ENCODE results near the gene KRT32. TPM values are rescaled to one million over a fixed set of nuclear protein-coding genes. Genes with fewer than 3 reads are reported as not detected.

Gene KRT32
- total RNA-seq, 4 donors from 2014 or later = 0.61 to 12.8 (median 4.6) TPM

GRCh38 chr17:41494524-41494923 is 27.3 kb upstream of the KRT32 start:
- intact Hi-C loops (cut with DNase I) = no loop called here
- peaks cover 0 to 5% (median 0%) of the 10 kb centered on the region in 4 donors for H3K27me3 ChIP-seq
- H3K4me1 ChIP-seq = peaks cover 4 to 79% (median 38%) of the 10 kb centered on the region in 3 donors
- no peaks in the 10 kb centered on the region for H3K9me3 ChIP-seq
- WGBS, 2 donors = 14% methylated on average over 1 of the region's 2 CpGs; no CpG with 5 or more reads in 1 of the 2 donors
- no peaks in the 10 kb centered on the region for H3K36me3 ChIP-seq
- H3K27ac ChIP-seq = peak overlapping the region in 1 of 4 donors; percentile 9
- no peak overlapping the region for H3K4me3 ChIP-seq
- DNase-seq = no peak
- TF ChIP-seq POLR2A (IDR thresholded peaks at IDR 0.05) (no peak), CTCF (IDR thresholded peaks at IDR 0.05) (no peak)

GRCh38 chr17:41492771-41493170 is 25.6 kb upstream of the KRT32 start:
- Histone ChIP-seq H3K9me3 (no peaks in the 10 kb centered on the region), H3K4me1 (peaks cover 4 to 62% (median 28%) of the 10 kb centered on the region in 3 donors), H3K4me3 (no peak overlapping the region), H3K27ac (no peak overlapping the region), H3K27me3 (no peaks in the 10 kb centered on the region), H3K36me3 (no peaks in the 10 kb centered on the region)
- WGBS, 2 donors = 35 to 64% methylated on average over 3 to 4 of the region's 4 CpGs
- TF ChIP-seq CTCF (IDR thresholded peaks at IDR 0.05) (no peak), POLR2A (IDR thresholded peaks at IDR 0.05) (no peak)
- no peak for DNase-seq
- intact Hi-C loops (cut with DNase I) = no loop called here

- intact Hi-C loops (cut with DNase I) = no loop called here
- no peak overlapping the region for H3K27ac ChIP-seq
- WGBS, 2 donors = 31 to 80% methylated on average over 1 to 3 of the region's 6 CpGs
- H3K4me3 ChIP-seq = no peak overlapping the region
- peaks cover 4 to 58% (median 25%) of the 10 kb centered on the region in 3 donors for H3K4me1 ChIP-seq
- no peak for DNase-seq
- H3K27me3 ChIP-seq = no peaks in the 10 kb centered on the region
- no peaks in the 10 kb centered on the region for H3K36me3 ChIP-seq
- TF ChIP-seq CTCF (IDR thresholded peaks at IDR 0.05) = no peak
- H3K9me3 ChIP-seq = no peaks in the 10 kb centered on the region
These were observed 25.2 kb upstream of the KRT32 start for GRCh38 chr17:41492351-41492750.

GRCh38 chr17:41491476-41491875 is 24.3 kb upstream of the KRT32 start:
- H3K27ac ChIP-seq = no peak overlapping the region
- no peak for DNase-seq
- no peaks in the 10 kb centered on the region for H3K9me3 ChIP-seq
- TF ChIP-seq POLR2A (IDR thresholded peaks at IDR 0.05) (no peak), CTCF (IDR thresholded peaks at IDR 0.05) (no peak)
- no peaks in the 10 kb centered on the region for H3K36me3 ChIP-seq
- intact Hi-C loops (cut with DNase I) = no loop called here
- 50% methylated on average over 1 of the region's 2 CpGs; no CpG with 5 or more reads in 1 of the 2 donors for WGBS, 2 donors
- peaks cover 0 to 6% (median 0%) of the 10 kb centered on the region in 4 donors for H3K27me3 ChIP-seq
- no peak overlapping the region for H3K4me3 ChIP-seq
- H3K4me1 ChIP-seq = peaks cover 0 to 49% (median 22%) of the 10 kb centered on the region in 3 donors

- Histone ChIP-seq H3K4me3 (no peak overlapping the region), H3K4me1 (peaks cover 0 to 37% (median 22%) of the 10 kb centered on the region in 3 donors), H3K36me3 (no peaks in the 10 kb centered on the region), H3K9me3 (no peaks in the 10 kb centered on the region), H3K27me3 (peaks cover 0 to 8% (median 0%) of the 10 kb centered on the region in 4 donors), H3K27ac (no peak overlapping the region)
- 73 to 83% methylated on average over 8 to 9 of the region's 10 CpGs for WGBS, 2 donors
- intact Hi-C loops (cut with DNase I) = no loop called here
- TF ChIP-seq CTCF (IDR thresholded peaks at IDR 0.05) = no peak
- TF ChIP-seq POLR2A (IDR thresholded peaks at IDR 0.05) = no peak
- DNase-seq = no peak
These were observed 23.1 kb upstream of the KRT32 start for GRCh38 chr17:41490000-41490990.

All from esophagus squamous epithelium (tissue), 5 donors.